Fibroblast of lung (primary cell): ENCODE measurements around the gene SEC14L6. TPM values are rescaled to one million over a fixed set of nuclear protein-coding genes. Genes with fewer than 3 reads are reported as not detected.

Experiments
- DNase-seq, 2 donors: peaks; one replicate each; pipeline versions ENCODE4 v3.0.0 to v3.0.0-alpha.2; 2010; ENCODE audit warnings: low read depth in 2 of 2
- H2AFZ ChIP-seq: 2 replicates; pipeline ENCODE4 v1.5.1; 2012; ENCODE audit warnings: low read length, control low read depth, inconsistent platforms
- H3K27ac ChIP-seq: 2 replicates; pipeline ENCODE4 v1.5.1; 2011; ENCODE audit warnings: low read length, control low read depth; ENCODE audit not compliant: insufficient read depth
- H3K27me3 ChIP-seq: 2 replicates; pipeline ENCODE4 v1.5.1; 2011; ENCODE audit warnings: mild to moderate bottlenecking, low read length; ENCODE audit not compliant: control insufficient read depth, insufficient read depth
- H3K36me3 ChIP-seq: 2 replicates; pipeline ENCODE4 v1.5.1; 2011; ENCODE audit warnings: low read length; ENCODE audit not compliant: control insufficient read depth, insufficient read depth
- H3K4me1 ChIP-seq: 2 replicates; pipeline ENCODE4 v1.5.1; 2011; ENCODE audit warnings: low read length; ENCODE audit not compliant: control insufficient read depth, insufficient read depth; ENCODE audit errors: extremely low read depth
- H3K4me2 ChIP-seq: 2 replicates; pipeline ENCODE4 v1.5.1; 2011; ENCODE audit warnings: low read length, control low read depth; ENCODE audit not compliant: insufficient read depth; ENCODE audit errors: extremely low read depth
- H3K4me3 ChIP-seq, 4 experiments: fragments of 200-600 bp in 1 of 4; sonication (generic) in 1 of 4; replicated peaks in 1 of 4; 2 replicates each; pipeline ENCODE4 v1.5.1; 2011 to 2016; ENCODE audit warnings: low read length in 4 of 4, low read depth in 3 of 4, mild to moderate bottlenecking in 3 of 4, control low read depth in 2 of 4, inconsistent platforms in 1 of 4, mixed read lengths in 1 of 4; ENCODE audit not compliant: insufficient read depth in 1 of 4; ENCODE audit errors: control extremely low read depth in 1 of 4
- H3K79me2 ChIP-seq: 2 replicates; pipeline ENCODE4 v1.5.1; 2012; ENCODE audit warnings: mild to moderate bottlenecking, low read length, inconsistent platforms; ENCODE audit not compliant: control insufficient read depth, insufficient read depth
- H3K9ac ChIP-seq: 2 replicates; pipeline ENCODE4 v1.5.1; 2011; ENCODE audit warnings: mild to moderate bottlenecking, low read length, control low read depth; ENCODE audit not compliant: insufficient read depth
- H3K9me3 ChIP-seq: 2 replicates; pipeline ENCODE4 v1.5.1; 2012; ENCODE audit warnings: low read depth, low read length; ENCODE audit not compliant: control insufficient read depth, insufficient read depth
- H4K20me1 ChIP-seq: 2 replicates; pipeline ENCODE4 v1.5.1; 2011; ENCODE audit warnings: low read length; ENCODE audit not compliant: control insufficient read depth, insufficient read depth; ENCODE audit errors: extremely low read depth
- CTCF ChIP-seq, 2 donors: IDR thresholded peaks in 1 of 2; conservative IDR thresholded peaks in 1 of 2; 1 replicate in 1 of 2; 2 replicates in 1 of 2; pipeline ENCODE4 v1.5.1; 2011 to 2012; ENCODE audit warnings: low read length in 2 of 2, control low read depth in 1 of 2, inconsistent platforms in 1 of 2, low read depth in 1 of 2, mild to moderate bottlenecking in 1 of 2
- EZH2 ChIP-seq: IDR thresholded peaks from 2 replicates; pipeline ENCODE4 v1.5.1; 2012; ENCODE audit warnings: low read length, control low read depth, mild to moderate bottlenecking; ENCODE audit errors: missing control alignments
- polyA plus RNA-seq, 2 donors: library from polyadenylated mRNA; depleted of rRNA in 1 of 2; stranded (reverse) in 1 of 2; unstranded in 1 of 2; fragments of >200 nt; gene quantifications; 2 replicates each; pipeline ENCODE4 v1.2.1, GENCODE V29; 2011 to 2012; ENCODE audit warnings: missing spikeins in 1 of 2
- total RNA-seq: library from RNA; depleted of rRNA; stranded (reverse); fragments of >200 nt; gene quantifications from 2 replicates; pipeline ENCODE4 v1.2.1, GENCODE V29; 2014

Gene SEC14L6
- total and polyA plus RNA-seq, 2 donors (not counting 1 experiment from before 2014, with no cell fraction given) = 0.12 to 0.66 TPM

GRCh38 chr22:30488121-30488520, 58.4 kb downstream of the SEC14L6 start:
- Histone ChIP-seq H3K9ac (no peak overlapping the region), H3K36me3 (no peaks in the 10 kb centered on the region), H3K9me3 (no peaks in the 10 kb centered on the region), H3K4me1 (no peaks in the 10 kb centered on the region), H2AFZ (no peak overlapping the region), H3K79me2 (no peaks in the 10 kb centered on the region), H3K4me2 (no peak overlapping the region), H3K27ac (no peak overlapping the region), H3K4me3 (no peak overlapping the region), H4K20me1 (no peaks in the 10 kb centered on the region), H3K27me3 (no peaks in the 10 kb centered on the region)
- TF ChIP-seq CTCF (conservative IDR thresholded peaks at IDR 0.05 in 1 of 2, IDR thresholded peaks at IDR 0.05 in 1 of 2; ENCODE audit: low read depth in 1 of 2, low read length in 2 of 2) (no peak), EZH2 (no peak)
- DNase-seq = no peak

- no peaks in the 10 kb centered on the region for H3K4me1 ChIP-seq
- H3K4me3 ChIP-seq = no peak overlapping the region
- no peaks in the 10 kb centered on the region for H3K36me3 ChIP-seq
- H3K4me2 ChIP-seq = no peak overlapping the region
- H3K79me2 ChIP-seq = no peaks in the 10 kb centered on the region
- no peaks in the 10 kb centered on the region for H3K9me3 ChIP-seq
- H2AFZ ChIP-seq = no peak overlapping the region
- no peak overlapping the region for H3K9ac ChIP-seq
- no peak overlapping the region for H3K27ac ChIP-seq
- no peaks in the 10 kb centered on the region for H4K20me1 ChIP-seq
- H3K27me3 ChIP-seq = no peaks in the 10 kb centered on the region
- DNase-seq = no peak
- TF ChIP-seq EZH2 = no peak
- no peak for TF ChIP-seq CTCF (conservative IDR thresholded peaks at IDR 0.05 in 1 of 2, IDR thresholded peaks at IDR 0.05 in 1 of 2; ENCODE audit: low read depth in 1 of 2, low read length in 2 of 2)
These were observed 59.9 kb downstream of the SEC14L6 start for GRCh38 chr22:30486661-30487115.

GRCh38 chr22:30486118-30486517, 60.4 kb downstream of the SEC14L6 start:
- Histone ChIP-seq H4K20me1 (no peaks in the 10 kb centered on the region), H3K9ac (no peak overlapping the region), H3K4me2 (no peak overlapping the region), H3K79me2 (no peaks in the 10 kb centered on the region), H3K4me3 (no peak overlapping the region), H3K9me3 (no peaks in the 10 kb centered on the region), H3K27ac (no peak overlapping the region), H3K27me3 (no peaks in the 10 kb centered on the region), H3K36me3 (no peaks in the 10 kb centered on the region), H3K4me1 (no peaks in the 10 kb centered on the region), H2AFZ (no peak overlapping the region)
- DNase-seq = no peak
- TF ChIP-seq EZH2 = no peak
- no peak for TF ChIP-seq CTCF (conservative IDR thresholded peaks at IDR 0.05 in 1 of 2, IDR thresholded peaks at IDR 0.05 in 1 of 2; ENCODE audit: low read depth in 1 of 2, low read length in 2 of 2)
